DND-41 (cell line): ENCODE measurements around the gene PTCHD1.

Experiments used
- ATAC-seq: fragments of 200-7000 bp; cut with Tn5 transposase; 3 replicates; pipeline ENCODE4 v1.9.1; 2021; ENCODE audit warnings: low read depth; ENCODE audit not compliant: insufficient read depth
- DNase-seq: peaks from one replicate; pipeline ENCODE4 v3.0.0-alpha.2; 2020
- H2AFZ ChIP-seq: 2 replicates; pipeline ENCODE4 v1.6.0; 2012; ENCODE audit warnings: low read depth, low read length
- H3K27ac ChIP-seq: 2 replicates; pipeline ENCODE4 v1.5.1; 2012; ENCODE audit warnings: low read length, inconsistent platforms
- H3K27me3 ChIP-seq: fragments of 200-600 bp; sonication (generic); 2 replicates; pipeline ENCODE4 v1.6.0; 2012; ENCODE audit warnings: low read length, mild to moderate bottlenecking, inconsistent platforms; ENCODE audit not compliant: insufficient read depth, poor library complexity
- H3K36me3 ChIP-seq: 2 replicates; pipeline ENCODE4 v1.5.1; 2012; ENCODE audit warnings: low read length, inconsistent platforms; ENCODE audit not compliant: insufficient read depth
- H3K4me1 ChIP-seq: 2 replicates; pipeline ENCODE4 v1.5.1; 2012; ENCODE audit warnings: mild to moderate bottlenecking, low read length; ENCODE audit not compliant: insufficient read depth
- H3K4me2 ChIP-seq: 2 replicates; pipeline ENCODE4 v1.6.0; 2012; ENCODE audit warnings: mild to moderate bottlenecking, moderate library complexity, low read length, inconsistent platforms; ENCODE audit not compliant: insufficient read depth
- H3K4me3 ChIP-seq, 2 experiments: fragments of 200-600 bp in 1 of 2; shearing (Covaris generic) in 1 of 2; 2 replicates each; pipeline ENCODE4 v1.5.1; 2012 to 2016; ENCODE audit warnings: inconsistent platforms in 2 of 2, low read length in 2 of 2, mild to moderate bottlenecking in 2 of 2, low read depth in 1 of 2, moderate library complexity in 1 of 2
- H3K79me2 ChIP-seq: 2 replicates; pipeline ENCODE4 v1.6.0; 2012; ENCODE audit warnings: low read length, inconsistent platforms; ENCODE audit not compliant: insufficient read depth
- H3K9ac ChIP-seq: 2 replicates; pipeline ENCODE4 v1.6.0; 2012; ENCODE audit warnings: low read depth, mild to moderate bottlenecking, inconsistent platforms, low read length, moderate library complexity
- H3K9me3 ChIP-seq: 2 replicates; pipeline ENCODE4 v1.5.1; 2012; ENCODE audit warnings: low read length, moderate library complexity, mild to moderate bottlenecking, inconsistent platforms; ENCODE audit not compliant: insufficient read depth, severe bottlenecking
- H4K20me1 ChIP-seq: 2 replicates; pipeline ENCODE4 v1.6.0; 2012; ENCODE audit warnings: low read length; ENCODE audit not compliant: insufficient read depth
- EZH2 ChIP-seq: IDR thresholded peaks from 3 replicates; pipeline ENCODE4 v1.6.1; 2012; ENCODE audit warnings: borderline replicate concordance, low read depth, mild to moderate bottlenecking, moderate library complexity, low read length, inconsistent platforms; ENCODE audit not compliant: severe bottlenecking
- TF ChIP-seq, protein P1 (sequence below): IDR thresholded peaks from 2 replicates; pipeline ENCODE4 v1.5.1; 2012; ENCODE audit warnings: borderline replicate concordance, low read length, moderate library complexity, mild to moderate bottlenecking; ENCODE audit not compliant: poor library complexity, severe bottlenecking; ENCODE audit errors: extremely low read depth

The PTCHD1 gene

DNA sequence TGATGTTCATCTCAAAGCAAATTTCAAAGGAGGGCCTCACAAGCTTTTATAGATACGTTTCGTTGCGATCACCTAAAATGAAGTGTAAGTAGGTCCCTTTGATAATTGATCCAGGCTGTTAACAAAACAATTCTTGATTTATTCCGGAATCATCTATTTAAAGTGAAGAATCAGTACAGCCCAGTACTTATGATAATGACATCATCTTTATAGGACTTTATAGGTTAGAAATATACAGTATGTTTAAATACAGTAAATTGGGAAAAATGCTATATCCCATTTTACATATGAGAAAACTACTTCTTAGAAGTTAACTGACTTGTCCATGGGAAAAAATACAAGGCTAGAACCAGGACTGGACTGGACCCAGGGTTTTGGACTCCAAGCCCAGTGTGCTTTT is 3.7 kb downstream of the PTCHD1 start:
- Histone ChIP-seq H4K20me1 (no peaks in the 10 kb centered on the region), H3K79me2 (no peaks in the 10 kb centered on the region), H2AFZ (no peak overlapping the region), H3K27ac (no peak overlapping the region), H3K36me3 (no peaks in the 10 kb centered on the region), H3K9me3 (no peaks in the 10 kb centered on the region), H3K4me2 (no peak overlapping the region), H3K4me1 (no peaks in the 10 kb centered on the region), H3K27me3 (no peaks in the 10 kb centered on the region), H3K4me3 (no peak overlapping the region), H3K9ac (no peak overlapping the region)
- no peak for ATAC-seq
- DNase-seq: no peak
- TF ChIP-seq, protein P1, sequence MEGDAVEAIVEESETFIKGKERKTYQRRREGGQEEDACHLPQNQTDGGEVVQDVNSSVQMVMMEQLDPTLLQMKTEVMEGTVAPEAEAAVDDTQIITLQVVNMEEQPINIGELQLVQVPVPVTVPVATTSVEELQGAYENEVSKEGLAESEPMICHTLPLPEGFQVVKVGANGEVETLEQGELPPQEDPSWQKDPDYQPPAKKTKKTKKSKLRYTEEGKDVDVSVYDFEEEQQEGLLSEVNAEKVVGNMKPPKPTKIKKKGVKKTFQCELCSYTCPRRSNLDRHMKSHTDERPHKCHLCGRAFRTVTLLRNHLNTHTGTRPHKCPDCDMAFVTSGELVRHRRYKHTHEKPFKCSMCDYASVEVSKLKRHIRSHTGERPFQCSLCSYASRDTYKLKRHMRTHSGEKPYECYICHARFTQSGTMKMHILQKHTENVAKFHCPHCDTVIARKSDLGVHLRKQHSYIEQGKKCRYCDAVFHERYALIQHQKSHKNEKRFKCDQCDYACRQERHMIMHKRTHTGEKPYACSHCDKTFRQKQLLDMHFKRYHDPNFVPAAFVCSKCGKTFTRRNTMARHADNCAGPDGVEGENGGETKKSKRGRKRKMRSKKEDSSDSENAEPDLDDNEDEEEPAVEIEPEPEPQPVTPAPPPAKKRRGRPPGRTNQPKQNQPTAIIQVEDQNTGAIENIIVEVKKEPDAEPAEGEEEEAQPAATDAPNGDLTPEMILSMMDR: no peak
- no peak for TF ChIP-seq EZH2

DNA sequence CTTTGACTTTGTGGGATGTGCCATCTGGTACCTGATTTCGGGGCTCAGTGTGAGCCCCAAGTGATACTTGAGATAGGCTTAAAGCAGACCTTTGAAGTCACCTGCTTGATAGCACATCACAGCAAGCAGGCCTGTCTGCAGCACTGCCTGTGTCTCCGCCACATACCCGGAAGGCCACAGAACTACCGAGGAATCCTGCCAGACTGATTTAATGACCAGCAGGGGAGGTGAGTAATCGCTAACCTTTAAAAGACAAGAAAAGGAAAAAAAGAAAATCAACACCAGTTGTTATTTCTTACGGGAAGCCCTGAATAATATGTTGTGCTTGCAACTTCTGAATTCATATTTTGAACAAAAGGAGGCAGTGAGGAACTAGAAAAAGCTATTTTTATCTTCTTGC is 6.8 kb downstream of the PTCHD1 start:
- Histone ChIP-seq H3K27me3 (no peaks in the 10 kb centered on the region), H3K4me3 (no peak overlapping the region), H3K4me1 (no peaks in the 10 kb centered on the region), H3K9ac (no peak overlapping the region), H3K9me3 (no peaks in the 10 kb centered on the region), H3K36me3 (no peaks in the 10 kb centered on the region), H3K4me2 (no peak overlapping the region), H2AFZ (no peak overlapping the region), H4K20me1 (no peaks in the 10 kb centered on the region), H3K79me2 (no peaks in the 10 kb centered on the region), H3K27ac (no peak overlapping the region)
- TF ChIP-seq EZH2: no peak
- TF ChIP-seq, protein P1: no peak
- DNase-seq: no peak
- ATAC-seq: no peak

DNA sequence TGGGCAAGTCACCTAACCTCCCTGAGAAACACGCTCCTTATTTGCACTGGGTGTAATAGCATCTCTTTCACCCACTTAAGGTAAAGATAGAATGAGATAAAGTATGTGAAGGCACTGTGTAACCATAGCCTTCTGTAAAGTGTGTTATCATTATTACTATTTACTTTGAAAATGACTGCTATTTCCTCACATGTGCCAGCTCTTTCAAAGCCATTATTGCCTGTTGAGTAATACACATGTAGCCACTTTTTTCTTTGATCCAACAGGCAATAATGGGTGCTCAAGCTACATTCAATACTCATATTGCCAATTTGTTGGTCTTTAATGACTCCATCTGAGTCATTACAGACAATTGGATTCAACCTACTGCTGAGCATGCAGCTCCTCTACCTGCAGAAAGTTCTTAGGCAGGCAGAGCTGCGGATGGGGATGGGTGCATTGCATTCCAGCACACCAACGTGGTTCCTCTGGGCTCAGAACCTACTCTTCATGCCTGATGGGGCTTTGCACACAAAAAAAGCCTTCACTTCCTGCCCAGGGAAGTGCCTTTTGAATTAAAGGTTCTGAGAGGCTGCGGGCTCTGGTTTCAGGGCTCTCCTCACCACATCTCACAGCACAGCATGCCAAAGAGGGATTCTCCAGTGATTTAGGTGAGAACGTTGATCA is 9.7 kb downstream of the PTCHD1 start:
- Histone ChIP-seq H3K4me1 (no peaks in the 10 kb centered on the region), H3K9me3 (no peaks in the 10 kb centered on the region), H3K4me2 (no peak overlapping the region), H3K36me3 (no peaks in the 10 kb centered on the region), H4K20me1 (no peaks in the 10 kb centered on the region), H3K79me2 (no peaks in the 10 kb centered on the region), H2AFZ (no peak overlapping the region), H3K27ac (no peak overlapping the region), H3K9ac (no peak overlapping the region), H3K4me3 (no peak overlapping the region), H3K27me3 (no peaks in the 10 kb centered on the region)
- no peak for DNase-seq
- TF ChIP-seq, protein P1: no peak
- no peak for TF ChIP-seq EZH2
- no peak for ATAC-seq

DNA sequence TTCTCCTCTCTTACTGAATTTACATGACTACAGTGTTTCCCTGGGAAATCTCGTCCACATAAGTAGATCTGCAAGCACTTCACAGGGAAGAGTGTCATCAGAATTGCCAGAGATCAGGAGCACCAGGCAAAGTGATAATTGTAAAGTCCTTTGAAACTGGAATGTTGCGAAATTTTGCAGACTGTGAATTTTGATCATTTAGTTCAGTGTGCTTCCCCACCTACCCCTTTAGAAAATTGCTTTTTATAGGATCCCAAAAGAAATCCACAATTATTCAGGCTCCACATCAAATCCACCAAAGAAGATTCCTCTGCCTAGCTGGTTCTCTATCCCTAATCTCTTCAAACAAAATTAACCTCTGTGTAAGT is 10.2 kb downstream of the PTCHD1 start:
- H3K9me3 ChIP-seq: no peaks in the 10 kb centered on the region
- no peak overlapping the region for H3K27ac ChIP-seq
- H3K4me3 ChIP-seq: no peak overlapping the region
- H3K9ac ChIP-seq: no peak overlapping the region
- no peaks in the 10 kb centered on the region for H3K4me1 ChIP-seq
- H3K36me3 ChIP-seq: no peaks in the 10 kb centered on the region
- no peak overlapping the region for H3K4me2 ChIP-seq
- TF ChIP-seq, protein P1: no peak
- TF ChIP-seq EZH2: no peak
- H2AFZ ChIP-seq: no peak overlapping the region
- no peaks in the 10 kb centered on the region for H3K27me3 ChIP-seq
- ATAC-seq: no peak
- H3K79me2 ChIP-seq: no peaks in the 10 kb centered on the region
- H4K20me1 ChIP-seq: no peaks in the 10 kb centered on the region
- DNase-seq: no peak
